K562 (cell line): ENCODE measurements around the gene CRKL. TPM values are rescaled to one million over a fixed set of nuclear protein-coding genes. Genes with fewer than 3 reads are reported as not detected.

ENCODE experiments used
- ATF7 ChIP-seq: fragments of 450-650 bp; IDR thresholded peaks from 2 replicates; pipeline ENCODE4 v1.7.1; 2014; ENCODE audit warnings: mild to moderate bottlenecking, moderate library complexity
- BCL6 ChIP-seq: fragments of 250-450 bp; sonication (Bioruptor Pico); IDR thresholded peaks from 2 replicates; pipeline ENCODE4 v1.4.0; 2020
- BRF2 ChIP-seq: IDR thresholded peaks from 3 replicates; pipeline ENCODE4 v1.6.1; 2011; ENCODE audit warnings: borderline replicate concordance, mild to moderate bottlenecking; ENCODE audit not compliant: insufficient read length, insufficient read depth
- CBX5 ChIP-seq: IDR thresholded peaks from 2 replicates; pipeline ENCODE4 v1.6.1; 2014; ENCODE audit warnings: low read depth, borderline replicate concordance
- ETV1 ChIP-seq: fragments of 450-650 bp; conservative IDR thresholded peaks from 2 replicates; pipeline ENCODE4 v1.6.1; 2016; ENCODE audit warnings: missing genetic modification characterization, control low read depth, low read depth, missing compliant biosample characterization
- HMG20B ChIP-seq: fragments of 250-450 bp; sonication (Bioruptor Pico); IDR thresholded peaks from 2 replicates; pipeline ENCODE4 v1.5.0; 2021; ENCODE audit warnings: mild to moderate bottlenecking
- HMGXB4 ChIP-seq: sonication (generic); formaldehyde crosslinking; IDR thresholded peaks from 2 replicates; pipeline ENCODE4 v1.8.1; 2023; ENCODE audit warnings: mild to moderate bottlenecking, missing genetic modification reagents
- JUN ChIP-seq, 2 experiments: sonication (generic) in 1 of 2; formaldehyde crosslinking in 1 of 2; IDR thresholded peaks; 2 replicates each; pipeline versions ENCODE4 v1.6.1 to v1.8.0; 2012 to 2022; ENCODE audit warnings: borderline replicate concordance in 2 of 2, mild to moderate bottlenecking in 2 of 2, improper control_type of control experiment in 1 of 2, low read depth in 1 of 2, low read length in 1 of 2, missing genetic modification reagents in 1 of 2
- MYC ChIP-seq, 2 experiments: fragments of 250-450 bp in 1 of 2; sonication (Bioruptor Pico) in 1 of 2; IDR thresholded peaks; 2 replicates each; pipeline versions ENCODE4 v1.5.1 to v1.6.1; 2012 to 2021; ENCODE audit warnings: low read depth in 2 of 2, borderline replicate concordance in 1 of 2, improper control_type of control experiment in 1 of 2, low read length in 1 of 2, mild to moderate bottlenecking in 1 of 2, moderate library complexity in 1 of 2
- NFE2 ChIP-seq: IDR thresholded peaks from 2 replicates; pipeline ENCODE4 v1.6.1; 2014; ENCODE audit warnings: antibody characterized with exemption, low read depth
- NKRF ChIP-seq: fragments of 450-650 bp; IDR thresholded peaks from 2 replicates; pipeline ENCODE4 v1.6.1; 2016; ENCODE audit warnings: borderline replicate concordance
- PHB2 ChIP-seq: fragments of 450-650 bp; IDR thresholded peaks from 2 replicates; pipeline ENCODE4 v1.6.1; 2017; ENCODE audit warnings: low read depth
- PRMT5 ChIP-seq: sonication (generic); formaldehyde crosslinking; IDR thresholded peaks from 2 replicates; pipeline ENCODE4 v1.5.0; 2020; ENCODE audit warnings: missing genetic modification reagents
- TBL1XR1 ChIP-seq, 2 experiments: IDR thresholded peaks; 2 replicates each; pipeline ENCODE4 v1.6.1; 2012; ENCODE audit warnings: improper control_type of control experiment in 2 of 2, low read length in 2 of 2, mild to moderate bottlenecking in 1 of 2
- TCFL5 ChIP-seq: fragments of 250-450 bp; sonication (Bioruptor Pico); conservative IDR thresholded peaks from 2 replicates; pipeline ENCODE4 v1.6.1; 2021; ENCODE audit warnings: mild to moderate bottlenecking, moderate library complexity, matching md5 sums
- THAP12 ChIP-seq: fragments of 250-450 bp; sonication (Bioruptor Pico); IDR thresholded peaks from 2 replicates; pipeline ENCODE4 v1.9.0; 2021; ENCODE audit warnings: mild to moderate bottlenecking, inconsistent platforms
- ZKSCAN3 ChIP-seq: fragments of 250-450 bp; sonication (Bioruptor Pico); IDR thresholded peaks from 2 replicates; pipeline ENCODE4 v1.4.0; 2020
- ZNF511 ChIP-seq: sonication (generic); formaldehyde crosslinking; IDR thresholded peaks from 2 replicates; pipeline ENCODE4 v1.8.0; 2022; ENCODE audit warnings: mild to moderate bottlenecking, missing genetic modification reagents
- ZNF583 ChIP-seq: fragments of 250-450 bp; sonication (Bioruptor Pico); IDR thresholded peaks from 2 replicates; pipeline ENCODE4 v1.4.0; 2020
- polyA plus RNA-seq, 8 experiments: library from polyadenylated mRNA; depleted of rRNA in 4 of 8; stranded (reverse) in 5 of 8; unstranded in 3 of 8; fragments of >200 nt; fragmentation: Nextera tagmentation in 2 of 8; fragmentation: Illumina TruSeq in 1 of 8; extraction: Ambion mirVana in 2 of 8; extraction: Trizol in 1 of 8; gene quantifications; 2 replicates each; pipeline versions ENCODE4 v1.2.1 to v1.2.3, GENCODE V29; 2011 to 2014; ENCODE audit warnings: inconsistent platforms in 1 of 8, missing spikeins in 1 of 8
- total RNA-seq, 7 experiments: library from RNA; depleted of rRNA in 6 of 7; stranded (reverse); fragments of >200 nt in 6 of 7; fragmentation: Illumina TruSeq in 2 of 7; extraction: Trizol in 2 of 7; gene quantifications; 2 replicates each; pipeline versions ENCODE4 v1.2.1 to v1.2.3, GENCODE V29; 2011 to 2021; ENCODE audit warnings: low replicate concordance in 1 of 7

CRKL gene
- total and polyA plus RNA-seq, 9 of the 15 experiments (the other 6 are each of a cell fraction or from before 2014, with no cell fraction given): 100 to 263 (median 124) TPM

GRCh38 chr22:20998411-20999336, 81.5 kb downstream of the CRKL start (continued):
- peak; percentile 86; the same call in 1 of the 2 replicates for TF ChIP-seq THAP12 (CRISPR knock-in tag)
- TF ChIP-seq BRF2: no peak
- TF ChIP-seq NKRF: no peak
- peak; percentile 27 to 49; a peak in 2 of 4 replicates for TF ChIP-seq TBL1XR1 (IDR thresholded peaks at IDR 0.05; ENCODE audit: low read length in 2 of 2)
- TF ChIP-seq CBX5: no peak
- no peak for TF ChIP-seq BCL6 (CRISPR knock-in tag)
- TF ChIP-seq HMGXB4 (CRISPR knock-in tag): 0 out of 2 replicates have a peak, but pooled peaks have one; percentile 8
- no peak for TF ChIP-seq ZNF511 (CRISPR knock-in tag)
- TF ChIP-seq ZKSCAN3 (CRISPR knock-in tag): no peak
- TF ChIP-seq PRMT5: no peak
- TF ChIP-seq ATF7: no peak
- TF ChIP-seq JUN (IDR thresholded peaks at IDR 0.05; ENCODE audit: borderline replicate concordance, low read depth, low read length): no peak
- TF ChIP-seq JUN (CRISPR knock-in tag; IDR thresholded peaks at IDR 0.05; ENCODE audit: borderline replicate concordance): no peak
- 0 out of 2 replicates have a peak, but pooled peaks have one; percentile 7 for TF ChIP-seq MYC (IDR thresholded peaks at IDR 0.05; ENCODE audit: low read depth, low read length)
- TF ChIP-seq MYC (CRISPR knock-in tag; IDR thresholded peaks at IDR 0.05; ENCODE audit: borderline replicate concordance, low read depth): 0 out of 2 replicates have a peak, but pooled peaks have one; percentile 16
- TF ChIP-seq HMG20B (CRISPR knock-in tag): no peak
- no peak for TF ChIP-seq PHB2
- TF ChIP-seq NFE2: no peak
- no peak for TF ChIP-seq TCFL5
- TF ChIP-seq ZNF583 (CRISPR knock-in tag): no peak
- no peak for TF ChIP-seq ETV1 (tag)
